Measurements from ENCODE around the gene FLAD1.

FLAD1 gene

GRCh38 chr1:154982897-154983648 is at the start of gene FLAD1:
TSS of gene FLAD1 (plus strand) at chr1:154983344. CDS start at chr1:154983695, 351 bp downstream.
- peak; percentile 100 for DNase-seq

GRCh38 chr1:154934358-154934948 is 48.7 kb upstream of the FLAD1 start:
- DNase-seq = no peak

- DNase-seq = no peak
Observed at GRCh38 chr1:154935749-154936554, 47.2 kb upstream of the FLAD1 start.

GRCh38 chr1:154936555-154937084 is 46.5 kb upstream of the FLAD1 start, which contains the start of gene PMVK:
TSS of gene PMVK (minus strand) at chr1:154936719. CDS start at chr1:154936685, 34 bp downstream.
- peak; percentile 90 to 91 for DNase-seq

- DNase-seq = peak; percentile 92 to 93
Observed at GRCh38 chr1:154937085-154937987, 45.8 kb upstream of the FLAD1 start.

GRCh38 chr1:154937988-154938386 is 45.2 kb upstream of the FLAD1 start:
- no peak for DNase-seq

GRCh38 chr1:154938604-154939399 is 44.3 kb upstream of the FLAD1 start:
- no peak for DNase-seq

- no peak for DNase-seq
Observed at GRCh38 chr1:154940213-154940560, 43.0 kb upstream of the FLAD1 start.

- DNase-seq = no peak
Observed at GRCh38 chr1:154940651-154941194, 42.4 kb upstream of the FLAD1 start.

- no peak for DNase-seq
Observed at GRCh38 chr1:154941333-154942013, 41.7 kb upstream of the FLAD1 start.

- DNase-seq = peak; percentile 72 to 77
Observed at GRCh38 chr1:154943649-154944400, 39.3 kb upstream of the FLAD1 start.

- no peak for DNase-seq
Observed at GRCh38 chr1:154944401-154945159, 38.6 kb upstream of the FLAD1 start.

- DNase-seq = no peak
Observed at GRCh38 chr1:154945160-154945961, 37.8 kb upstream of the FLAD1 start.

GRCh38 chr1:154945962-154946850 is 36.9 kb upstream of the FLAD1 start:
- DNase-seq = no peak

GRCh38 chr1:154948079-154948478 is 35.1 kb upstream of the FLAD1 start:
- DNase-seq = no peak

- no peak for DNase-seq
Observed at GRCh38 chr1:154951901-154952657, 31.1 kb upstream of the FLAD1 start.

All from Kasumi-1 (cell line).